NCI-H2196 (cell line): ENCODE results near the gene NR6A1.

Experiments
- DNase-seq: peaks from one replicate; lab custom pipeline; 2025; ENCODE audit not compliant: unreplicated experiment; lab: John Stamatoyannopoulos, UW

Gene NR6A1

GRCh38 chr9:124507880-124508423 lies 263.2 kb downstream of the NR6A1 start:
- DNase-seq, result no peak

GRCh38 chr9:124506931-124507879 lies 263.9 kb downstream of the NR6A1 start, which contains the start of gene NR5A1:
Gene NR5A1, minus strand, starts transcription at chr9:124507399. Its CDS starts 4,004 bp downstream, at chr9:124503395.
- DNase-seq, result no peak

GRCh38 chr9:124506433-124506832 lies 264.7 kb downstream of the NR6A1 start:
- no peak for DNase-seq

- DNase-seq, result no peak
Observed at GRCh38 chr9:124505901-124506346, 265.2 kb downstream of the NR6A1 start.

- no peak for DNase-seq
Observed at GRCh38 chr9:124505006-124505900, 265.9 kb downstream of the NR6A1 start.

DNA sequence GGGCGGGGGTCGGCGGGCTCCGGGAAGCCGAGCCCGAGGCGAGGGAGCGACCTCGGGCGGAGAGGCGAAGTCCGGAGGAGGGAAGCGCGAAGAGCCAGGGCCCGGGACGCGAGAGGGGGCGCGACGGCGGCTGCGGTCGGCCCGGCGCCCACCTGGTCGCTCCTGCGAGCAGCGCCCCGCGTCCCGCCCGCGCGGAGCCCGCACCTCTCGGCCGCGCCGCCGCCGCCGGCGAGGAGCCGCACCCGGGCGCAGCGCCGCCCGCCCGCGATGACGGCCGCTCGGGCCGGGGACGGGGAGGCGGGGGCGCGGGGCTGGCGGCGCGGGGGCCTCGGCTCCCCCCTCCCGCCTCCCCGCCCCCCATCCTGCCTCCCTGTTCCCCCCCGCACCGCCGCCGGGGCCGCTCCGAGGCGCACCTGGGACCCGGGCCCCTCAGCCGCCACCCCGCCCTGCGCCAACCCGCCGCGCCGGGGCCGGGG lies 266.5 kb downstream of the NR6A1 start:
- DNase-seq, result no peak

GRCh38 chr9:124503713-124504529 lies 267.2 kb downstream of the NR6A1 start:
- DNase-seq, result no peak

DNA sequence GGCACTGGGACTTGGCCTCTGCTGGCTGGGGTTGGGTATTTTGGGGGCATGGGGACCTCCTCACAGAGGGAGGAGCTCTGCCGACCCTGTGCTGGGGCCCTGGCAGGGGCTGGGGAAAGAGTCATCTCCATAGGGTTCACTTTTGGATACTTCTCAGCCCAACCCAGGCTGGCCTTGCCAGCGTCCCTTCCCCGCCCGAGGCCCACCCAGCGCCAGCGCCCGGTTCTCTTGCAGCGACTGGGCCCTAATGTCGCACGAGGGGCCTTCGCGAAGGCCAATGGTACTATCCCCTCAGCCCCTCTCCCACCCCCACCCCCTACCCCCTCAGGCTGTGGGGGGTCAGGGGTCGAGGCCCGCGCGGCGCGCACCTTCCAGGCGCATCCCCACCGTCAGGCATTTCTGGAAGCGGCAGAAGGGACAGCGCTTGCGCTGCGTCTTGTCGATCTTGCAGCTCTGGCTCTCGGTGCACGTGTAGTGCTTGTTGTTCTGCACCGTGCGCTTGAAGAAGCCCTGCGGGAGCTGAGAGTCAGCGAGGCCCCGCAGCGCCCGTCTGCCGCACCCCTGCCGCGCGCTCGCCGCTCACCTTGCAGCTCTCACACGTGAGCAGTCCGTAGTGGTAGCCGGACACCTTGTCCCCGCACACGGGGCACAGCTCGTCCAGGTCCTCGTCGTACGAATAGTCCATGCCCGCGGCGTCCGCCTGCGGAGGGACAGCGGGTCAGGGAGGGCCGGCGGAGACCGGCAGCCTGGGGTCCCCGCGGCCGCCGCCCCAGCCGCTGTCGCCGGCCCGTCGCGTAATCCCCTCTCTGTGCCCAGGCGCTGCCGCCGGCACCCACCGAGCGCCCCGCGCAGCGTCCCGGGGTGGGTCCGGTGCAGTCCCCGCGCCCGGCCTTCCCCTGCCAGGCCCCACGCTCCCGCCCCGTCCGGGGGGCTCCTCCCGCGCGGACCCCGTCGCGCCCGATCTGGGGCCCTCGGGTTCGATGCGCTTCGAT lies 268.1 kb downstream of the NR6A1 start:
- no peak for DNase-seq

GRCh38 chr9:124501771-124502320 lies 269.3 kb downstream of the NR6A1 start:
- no peak for DNase-seq

DNA sequence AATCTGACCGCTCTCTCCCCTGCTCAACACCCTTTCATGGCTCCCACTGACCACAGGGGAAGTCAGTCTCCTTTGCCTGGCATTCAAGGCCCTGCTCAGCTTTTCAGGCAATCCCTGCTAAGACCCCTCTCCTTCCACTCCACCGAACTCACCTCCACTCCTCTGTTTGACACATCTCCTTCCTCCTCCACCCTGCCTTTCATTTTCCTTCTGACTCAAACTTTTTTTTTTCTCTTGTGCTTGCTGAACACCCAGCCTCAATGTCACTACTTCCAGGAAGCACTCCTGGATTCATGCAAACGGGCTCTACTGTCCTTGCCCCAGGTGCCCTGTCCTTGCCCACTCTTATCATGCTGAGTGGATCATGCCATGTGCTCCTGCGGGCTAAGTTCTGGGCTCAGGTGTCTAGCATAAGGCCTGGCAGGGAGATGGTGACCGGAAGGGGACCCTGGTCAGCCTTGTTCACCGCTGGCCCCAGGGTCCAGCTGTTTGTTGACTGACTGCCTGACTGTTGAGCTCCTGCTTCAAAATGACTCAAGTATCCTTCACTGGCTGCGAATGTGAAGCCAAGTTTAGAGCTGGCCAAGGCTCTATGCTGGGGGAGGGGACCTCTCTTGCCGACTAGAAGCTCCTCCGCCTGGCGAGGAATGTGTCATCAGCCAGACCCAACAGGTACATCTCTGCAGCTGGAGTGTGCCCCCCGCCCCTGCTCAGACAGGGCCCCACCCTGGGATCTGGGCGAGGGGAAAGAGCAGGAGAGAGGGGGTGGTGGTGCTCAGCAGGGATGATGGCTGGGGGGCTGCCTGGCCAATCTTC lies 270.1 kb downstream of the NR6A1 start:
- no peak for DNase-seq

DNA sequence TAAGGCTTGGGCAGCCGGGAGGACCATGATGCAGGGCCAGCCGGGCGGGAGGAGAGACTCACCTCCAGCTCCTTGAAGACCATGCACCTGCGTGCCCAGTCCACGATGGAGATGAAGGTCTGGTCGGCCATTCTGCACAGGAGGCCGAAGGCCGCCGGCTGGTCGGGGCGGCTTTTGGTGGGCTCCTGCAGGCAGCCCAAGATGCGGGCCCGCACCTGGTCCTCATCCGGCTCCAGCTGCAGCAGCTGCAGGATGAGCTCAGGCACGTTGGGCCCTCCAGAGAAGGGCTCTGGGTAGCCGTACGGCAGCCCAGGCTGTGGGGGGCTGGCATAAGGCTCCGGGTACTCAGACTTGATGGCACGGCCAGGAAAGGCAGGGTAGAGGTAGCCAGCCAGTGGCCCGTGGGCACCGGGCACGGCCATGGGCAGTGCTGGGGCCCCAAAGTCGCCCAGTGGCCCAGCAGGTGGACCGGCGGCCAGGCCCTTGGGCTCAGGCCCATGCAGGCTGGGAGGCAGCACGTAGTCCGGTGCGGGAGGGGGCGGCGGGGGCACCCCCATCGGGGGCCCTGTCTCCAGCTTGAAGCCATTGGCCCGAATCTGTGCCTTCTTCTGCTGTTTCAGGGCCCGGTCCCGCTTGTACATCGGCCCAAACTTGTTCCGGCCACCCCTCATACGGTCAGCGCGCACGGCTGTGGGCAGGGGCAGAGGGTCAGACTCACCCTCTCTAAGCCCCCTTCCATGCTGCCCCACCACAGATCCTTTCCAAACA lies 270.9 kb downstream of the NR6A1 start:
- DNase-seq, result no peak

DNA sequence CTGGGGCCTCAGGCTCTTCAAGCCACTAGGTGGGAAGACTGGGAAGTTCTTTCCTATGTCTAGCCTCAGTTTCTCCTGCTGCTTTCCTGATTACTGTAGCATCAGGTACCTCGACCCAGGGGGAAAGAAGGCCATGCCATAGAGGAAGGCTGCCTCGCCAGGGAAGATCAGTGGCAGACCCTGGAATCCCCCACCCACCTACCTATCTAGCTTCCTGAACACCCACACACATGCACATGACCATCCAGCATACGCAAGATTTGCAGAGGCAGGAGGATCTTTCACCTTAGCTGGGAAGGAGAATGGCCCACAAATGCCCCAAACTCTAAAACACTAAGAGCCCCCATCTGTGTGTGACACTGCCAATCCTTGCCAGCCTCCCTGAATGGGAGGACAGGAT lies 271.9 kb downstream of the NR6A1 start:
- DNase-seq, result no peak

DNA sequence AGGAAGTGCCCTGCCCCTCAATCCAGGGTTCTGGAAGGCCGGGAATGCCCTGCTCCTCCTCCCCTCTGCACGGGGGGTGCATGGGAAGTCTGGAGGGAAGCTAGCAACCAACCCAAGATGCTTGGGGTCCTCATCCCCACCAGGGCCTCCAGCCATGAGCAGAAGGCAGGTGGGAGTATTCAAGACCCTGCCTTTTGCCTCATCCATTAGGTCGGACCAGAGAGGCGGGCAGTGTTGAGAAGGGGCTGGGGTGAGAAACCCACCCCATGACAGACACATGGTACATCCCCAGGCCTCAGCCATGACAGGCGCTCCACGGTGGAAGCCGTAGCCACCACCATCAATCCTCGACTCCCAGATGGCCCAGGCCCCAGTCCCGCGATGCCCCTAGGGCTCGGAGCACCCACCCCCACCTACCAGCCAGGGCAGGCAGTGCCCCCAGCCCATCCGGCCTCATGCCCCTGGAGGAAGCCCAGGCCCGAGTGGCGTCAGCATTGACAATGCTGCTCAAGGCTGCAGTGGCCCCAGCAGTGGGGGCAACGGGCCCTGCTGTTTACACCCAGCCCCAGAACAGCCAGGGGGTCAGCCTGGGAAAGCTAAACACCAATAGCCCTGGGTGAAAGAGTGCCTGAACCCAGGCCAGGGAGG lies 272.5 kb downstream of the NR6A1 start:
- DNase-seq, result no peak

GRCh38 chr9:124498040-124498439 lies 273.1 kb downstream of the NR6A1 start:
- no peak for DNase-seq

- no peak for DNase-seq
Observed at GRCh38 chr9:124497441-124497840, 273.7 kb downstream of the NR6A1 start.

- DNase-seq, result no peak
Observed at GRCh38 chr9:124496463-124496862, 274.6 kb downstream of the NR6A1 start.

DNA sequence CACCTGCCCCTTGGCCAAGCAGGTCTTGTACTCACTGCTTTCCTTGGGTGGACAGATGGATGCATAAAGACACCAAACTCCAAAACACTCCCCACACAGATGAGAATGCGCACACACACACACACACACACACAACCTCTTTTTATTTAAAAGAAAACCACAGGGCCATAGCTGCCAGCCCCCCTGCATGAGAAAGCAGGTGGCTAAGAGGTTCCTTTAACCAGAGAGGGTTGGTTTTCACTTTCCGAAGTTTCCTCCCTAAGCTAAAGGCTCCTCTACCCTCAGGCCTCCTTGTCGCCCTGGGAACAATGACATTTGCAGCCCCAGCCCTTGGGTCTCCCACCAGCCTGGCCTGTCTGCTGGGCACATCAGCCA lies 275.0 kb downstream of the NR6A1 start:
- no peak for DNase-seq
